Neuronal stem cell (in vitro differentiated cells): ENCODE results near the gene GADL1.

ENCODE experiments used
- DNase-seq: peaks from one replicate; pipeline ENCODE4 v3.0.0-alpha.2; 2013; ENCODE audit warnings: low spot score
- H2AFZ ChIP-seq: one replicate; pipeline ENCODE4 v1.6.1; 2013; ENCODE audit warnings: mild to moderate bottlenecking, low read length, inconsistent platforms
- H2AK5ac ChIP-seq: 2 replicates; pipeline ENCODE4 v1.6.1; 2013; ENCODE audit warnings: low read depth, mild to moderate bottlenecking, inconsistent platforms, low read length, moderate library complexity, mixed read lengths
- H2BK120ac ChIP-seq: 2 replicates; pipeline ENCODE4 v1.6.1; 2013; ENCODE audit warnings: low read depth, mild to moderate bottlenecking, inconsistent platforms, low read length, moderate library complexity, mixed read lengths
- H2BK12ac ChIP-seq: one replicate; pipeline ENCODE4 v1.6.1; 2013; ENCODE audit warnings: low read length, inconsistent platforms
- H2BK15ac ChIP-seq: 2 replicates; pipeline ENCODE4 v1.6.1; 2013; ENCODE audit warnings: mild to moderate bottlenecking, low read length, inconsistent platforms, mixed read lengths
- H2BK5ac ChIP-seq: one replicate; pipeline ENCODE4 v1.6.1; 2013; ENCODE audit warnings: inconsistent platforms, mild to moderate bottlenecking, low read length, moderate library complexity
- H3K14ac ChIP-seq: one replicate; pipeline ENCODE4 v1.6.1; 2013; ENCODE audit warnings: low read length, inconsistent platforms
- H3K18ac ChIP-seq: 2 replicates; pipeline ENCODE4 v1.6.1; 2013; ENCODE audit warnings: low read length, inconsistent platforms
- H3K23ac ChIP-seq: 2 replicates; pipeline ENCODE4 v1.6.1; 2013; ENCODE audit warnings: low read depth, mild to moderate bottlenecking, mixed read lengths, low read length, inconsistent platforms; ENCODE audit not compliant: poor library complexity
- H3K27ac ChIP-seq: replicated peaks from 3 replicates; pipeline ENCODE4 v1.5.1; 2013; ENCODE audit warnings: low read length, inconsistent platforms
- H3K27me3 ChIP-seq, 3 experiments: 2 replicates each; pipeline ENCODE4 v1.6.1; 2013; ENCODE audit warnings: low read length in 3 of 3, mild to moderate bottlenecking in 2 of 3, inconsistent platforms in 1 of 3, low read depth in 1 of 3, mixed read lengths in 1 of 3, moderate library complexity in 1 of 3; ENCODE audit not compliant: control insufficient read depth in 3 of 3, insufficient read depth in 3 of 3
- H3K36me3 ChIP-seq, 2 donors: replicated peaks in 1 of 2; 2 replicates each; pipeline ENCODE4 v1.6.1; 2013; ENCODE audit warnings: low read length in 2 of 2; ENCODE audit not compliant: control insufficient read depth in 2 of 2, insufficient read depth in 2 of 2
- H3K4ac ChIP-seq: 2 replicates; pipeline ENCODE4 v1.6.1; 2013; ENCODE audit warnings: inconsistent platforms, mild to moderate bottlenecking, low read length, moderate library complexity
- H3K4me1 ChIP-seq, 2 donors: 1 replicate in 1 of 2; 2 replicates in 1 of 2; pipeline ENCODE4 v1.6.1; 2013; ENCODE audit warnings: low read length in 2 of 2, low read depth in 1 of 2; ENCODE audit not compliant: control insufficient read depth in 2 of 2, insufficient read depth in 1 of 2
- H3K4me2 ChIP-seq: one replicate; pipeline ENCODE4 v1.6.1; 2013; ENCODE audit warnings: mild to moderate bottlenecking, low read length, inconsistent platforms; ENCODE audit not compliant: insufficient read depth, poor library complexity, severe bottlenecking
- H3K4me3 ChIP-seq, 2 donors: 2 replicates each; pipeline ENCODE4 v1.5.1; 2013; ENCODE audit warnings: low read length in 2 of 2, mild to moderate bottlenecking in 2 of 2, inconsistent platforms in 1 of 2, moderate library complexity in 1 of 2
- H3K79me1 ChIP-seq: one replicate; pipeline ENCODE4 v1.6.1; 2013; ENCODE audit warnings: low read depth, mild to moderate bottlenecking, inconsistent platforms, low read length, moderate library complexity
- H3K9ac ChIP-seq: one replicate; pipeline ENCODE4 v1.6.1; 2013; ENCODE audit warnings: mild to moderate bottlenecking, low read depth, low read length, inconsistent platforms; ENCODE audit not compliant: poor library complexity
- H3K9me3 ChIP-seq, 2 donors: replicated peaks in 1 of 2; 2 replicates each; pipeline versions ENCODE3 to v1.6.1; 2013; ENCODE audit warnings: low read length in 2 of 2, mild to moderate bottlenecking in 2 of 2, inconsistent platforms in 1 of 2, low read depth in 1 of 2, mixed read lengths in 1 of 2, moderate library complexity in 1 of 2; ENCODE audit not compliant: control insufficient read depth in 2 of 2, insufficient read depth in 1 of 2
- H4K8ac ChIP-seq: one replicate; pipeline ENCODE4 v1.6.1; 2013; ENCODE audit warnings: low read depth, mild to moderate bottlenecking, inconsistent platforms, low read length, moderate library complexity
- H4K91ac ChIP-seq: one replicate; pipeline ENCODE4 v1.6.1; 2013; ENCODE audit warnings: low read length, low read depth, mild to moderate bottlenecking, inconsistent platforms; ENCODE audit not compliant: poor library complexity
- WGBS, 2 donors: extraction: QIAGEN DNeasy Blood & Tissue Kit; methylation state at CpG; one replicate each; pipeline ENCODE4 v1.1.7; 2013; ENCODE audit warnings: missing lambda C conversion rate in 2 of 2, mixed read lengths in 1 of 2; ENCODE audit not compliant: insufficient read length in 2 of 2, insufficient replicate concordance in 1 of 2; ENCODE audit errors: extremely low coverage in 2 of 2; 5-methylcytosine and 5-hydroxymethylcytosine counted together

The GADL1 gene

GRCh38 chr3:30826531-30826942, 67.9 kb downstream of the GADL1 start:
- no peak overlapping the region for H2AFZ ChIP-seq
- no peaks in the 10 kb centered on the region for H3K79me1 ChIP-seq
- no peak overlapping the region for H2AK5ac ChIP-seq
- H3K27me3 ChIP-seq, result peaks cover 0 to 5% (median 0%) of the 10 kb centered on the region in 3 experiments
- no peak overlapping the region for H4K91ac ChIP-seq
- no peak overlapping the region for H2BK120ac ChIP-seq
- H2BK15ac ChIP-seq, result no peak overlapping the region
- H3K23ac ChIP-seq, result no peak overlapping the region
- H3K9ac ChIP-seq, result no peak overlapping the region
- DNase-seq, result no peak
- H4K8ac ChIP-seq, result no peak overlapping the region
- no peaks in the 10 kb centered on the region for H3K36me3 ChIP-seq
- no peaks in the 10 kb centered on the region for H3K4me1 ChIP-seq
- H3K14ac ChIP-seq, result no peak overlapping the region
- WGBS, 2 donors, result no CpG with 5 or more reads among the region's 2 CpGs
- H3K4me2 ChIP-seq, result no peak overlapping the region
- no peak overlapping the region for H2BK12ac ChIP-seq
- no peak overlapping the region for H2BK5ac ChIP-seq
- H3K27ac ChIP-seq, result no peak overlapping the region
- H3K9me3 ChIP-seq, result no peaks in the 10 kb centered on the region
- H3K4ac ChIP-seq, result no peak overlapping the region
- H3K4me3 ChIP-seq, result no peak overlapping the region
- H3K18ac ChIP-seq, result no peak overlapping the region

- Histone ChIP-seq H3K79me1 (no peaks in the 10 kb centered on the region), H3K4ac (no peak overlapping the region), H3K4me1 (no peaks in the 10 kb centered on the region), H3K27me3 (no peaks in the 10 kb centered on the region), H3K36me3 (no peaks in the 10 kb centered on the region), H3K23ac (no peak overlapping the region), H3K4me2 (no peak overlapping the region), H2BK5ac (no peak overlapping the region), H4K91ac (no peak overlapping the region), H2AK5ac (no peak overlapping the region), H4K8ac (no peak overlapping the region), H3K14ac (peak overlapping the region; percentile 21), H3K9me3 (no peaks in the 10 kb centered on the region), H2BK120ac (no peak overlapping the region), H2AFZ (no peak overlapping the region), H3K27ac (no peak overlapping the region), H2BK12ac (no peak overlapping the region), H3K4me3 (no peak overlapping the region), H3K18ac (no peak overlapping the region), H2BK15ac (no peak overlapping the region), H3K9ac (no peak overlapping the region)
- DNase-seq, result no peak
- no CpG with 5 or more reads among the region's 3 CpGs for WGBS, 2 donors
Observed at GRCh38 chr3:30819067-30819798, 75.2 kb downstream of the GADL1 start.

GRCh38 chr3:30813734-30814133, 80.7 kb downstream of the GADL1 start:
- H3K4ac ChIP-seq, result no peak overlapping the region
- no peak overlapping the region for H4K8ac ChIP-seq
- no peak overlapping the region for H2BK12ac ChIP-seq
- H3K9me3 ChIP-seq, result no peaks in the 10 kb centered on the region
- DNase-seq, result no peak
- no peak overlapping the region for H3K14ac ChIP-seq
- H2BK5ac ChIP-seq, result no peak overlapping the region
- H3K4me1 ChIP-seq, result no peaks in the 10 kb centered on the region
- no peak overlapping the region for H2BK15ac ChIP-seq
- no peak overlapping the region for H2AFZ ChIP-seq
- no peak overlapping the region for H3K4me2 ChIP-seq
- no peak overlapping the region for H2BK120ac ChIP-seq
- no peak overlapping the region for H3K27ac ChIP-seq
- no peaks in the 10 kb centered on the region for H3K36me3 ChIP-seq
- WGBS, 2 donors, result no CpG with 5 or more reads among the region's 4 CpGs
- no peaks in the 10 kb centered on the region for H3K79me1 ChIP-seq
- no peak overlapping the region for H3K9ac ChIP-seq
- H3K23ac ChIP-seq, result no peak overlapping the region
- H2AK5ac ChIP-seq, result no peak overlapping the region
- no peak overlapping the region for H3K4me3 ChIP-seq
- no peak overlapping the region for H4K91ac ChIP-seq
- no peaks in the 10 kb centered on the region for H3K27me3 ChIP-seq
- H3K18ac ChIP-seq, result no peak overlapping the region

GRCh38 chr3:30811151-30811795, 83.2 kb downstream of the GADL1 start:
- Histone ChIP-seq H4K8ac (no peak overlapping the region), H3K4me3 (no peak overlapping the region), H2BK120ac (no peak overlapping the region), H3K79me1 (no peaks in the 10 kb centered on the region), H3K4me1 (no peaks in the 10 kb centered on the region), H3K4me2 (no peak overlapping the region), H2AFZ (no peak overlapping the region), H3K36me3 (no peaks in the 10 kb centered on the region), H2AK5ac (no peak overlapping the region), H3K4ac (no peak overlapping the region), H4K91ac (no peak overlapping the region), H2BK12ac (no peak overlapping the region), H3K9ac (no peak overlapping the region), H3K27me3 (no peaks in the 10 kb centered on the region), H3K23ac (no peak overlapping the region), H3K14ac (no peak overlapping the region), H2BK5ac (no peak overlapping the region), H3K9me3 (no peaks in the 10 kb centered on the region), H3K18ac (no peak overlapping the region), H2BK15ac (no peak overlapping the region), H3K27ac (no peak overlapping the region)
- no CpG with 5 or more reads among the region's 4 CpGs for WGBS, 2 donors
- DNase-seq, result no peak
